GM23338 (cell line): ENCODE data around the gene KANK4. TPM values are rescaled to one million over a fixed set of nuclear protein-coding genes. Genes with fewer than 3 reads are reported as not detected.

Source experiments
- ATAC-seq: fragments of 200-7000 bp; cut with Tn5 transposase; 3 replicates; pipeline ENCODE4 v1.9.1; 2020
- DNase-seq: peaks from one replicate; pipeline ENCODE4 v3.0.0-alpha.2; 2015; ENCODE audit warnings: low spot score
- H2AFZ ChIP-seq: fragments of 200-600 bp; sonication (generic); 2 replicates; pipeline ENCODE4 v1.8.0; 2016; ENCODE audit warnings: antibody characterized with exemption, mild to moderate bottlenecking, moderate library complexity
- H3F3A ChIP-seq: fragments of 200-600 bp; sonication (generic); replicated peaks from 2 replicates; pipeline ENCODE4 v1.8.0; 2017; ENCODE audit warnings: antibody characterized with exemption, mixed run types, low read depth
- H3K27ac ChIP-seq: fragments of 200-600 bp; sonication (generic); 2 replicates; pipeline ENCODE4 v1.6.1; 2016; ENCODE audit warnings: low read depth
- H3K27me3 ChIP-seq: fragments of 200-600 bp; sonication (generic); 2 replicates; pipeline ENCODE4 v1.8.0; 2016; ENCODE audit warnings: mild to moderate bottlenecking, mixed run types, moderate library complexity; ENCODE audit not compliant: insufficient read depth
- H3K36me3 ChIP-seq: fragments of 200-600 bp; sonication (generic); 2 replicates; pipeline ENCODE4 v1.8.0; 2016; ENCODE audit warnings: mild to moderate bottlenecking; ENCODE audit not compliant: insufficient read depth
- H3K4me1 ChIP-seq: fragments of 200-600 bp; sonication (generic); 2 replicates; pipeline ENCODE4 v1.8.0; 2016; ENCODE audit warnings: mild to moderate bottlenecking, moderate library complexity; ENCODE audit not compliant: insufficient read depth
- H3K4me2 ChIP-seq: fragments of 200-600 bp; sonication (generic); 2 replicates; pipeline ENCODE4 v1.7.1; 2017; ENCODE audit warnings: mixed run types
- H3K4me3 ChIP-seq: fragments of 200-600 bp; sonication (generic); 2 replicates; pipeline ENCODE4 v1.6.1; 2016; ENCODE audit warnings: mixed run types
- H3K79me2 ChIP-seq: fragments of 200-600 bp; sonication (generic); replicated peaks from 2 replicates; pipeline ENCODE4 v1.8.0; 2017; ENCODE audit warnings: mild to moderate bottlenecking; ENCODE audit not compliant: insufficient read depth
- H3K9me2 ChIP-seq: fragments of 200-600 bp; sonication (generic); 2 replicates; pipeline ENCODE4 v1.8.0; 2017; ENCODE audit not compliant: insufficient read depth
- H4K20me1 ChIP-seq: fragments of 200-600 bp; sonication (generic); replicated peaks from 2 replicates; pipeline ENCODE4 v1.8.0; 2017; ENCODE audit warnings: mild to moderate bottlenecking; ENCODE audit not compliant: insufficient read depth
- H3K27ac Mint-ChIP-seq: 2 replicates; pipeline ENCODE4 v1.8.0; 2020; ENCODE audit warnings: inconsistent platforms, mild to moderate bottlenecking, moderate library complexity, mixed read lengths
- H3K27me3 Mint-ChIP-seq: 3 replicates; pipeline ENCODE4 v1.8.0; 2022; ENCODE audit warnings: low read depth, mild to moderate bottlenecking, moderate library complexity, mixed read lengths, inconsistent platforms; ENCODE audit not compliant: insufficient read depth, poor library complexity
- H3K36me3 Mint-ChIP-seq: 3 replicates; pipeline ENCODE4 v1.8.0; 2021; ENCODE audit warnings: low read depth, mild to moderate bottlenecking, inconsistent platforms, moderate library complexity, mixed read lengths
- H3K4me1 Mint-ChIP-seq: 3 replicates; pipeline ENCODE4 v1.8.0; 2020; ENCODE audit warnings: mild to moderate bottlenecking, inconsistent platforms, mixed read lengths
- H3K4me3 Mint-ChIP-seq: 3 replicates; pipeline ENCODE4 v1.8.0; 2021; ENCODE audit warnings: moderate library complexity, mild to moderate bottlenecking, inconsistent platforms, mixed read lengths
- H3K9me3 Mint-ChIP-seq: 3 replicates; pipeline ENCODE4 v1.8.0; 2020; ENCODE audit warnings: moderate library complexity, mild to moderate bottlenecking, inconsistent platforms, mixed read lengths
- EZH2 ChIP-seq: fragments of 200-600 bp; sonication (generic); IDR thresholded peaks from one replicate; pipeline ENCODE4 v1.8.0; 2017; ENCODE audit warnings: antibody characterized with exemption, mild to moderate bottlenecking, low read depth; ENCODE audit not compliant: unreplicated experiment
- EZH2phosphoT487 ChIP-seq: fragments of 200-600 bp; sonication (generic); IDR thresholded peaks from one replicate; pipeline ENCODE4 v1.8.1; 2018; ENCODE audit warnings: antibody characterized with exemption; ENCODE audit not compliant: unreplicated experiment
- JUNB ChIP-seq: IDR thresholded peaks from one replicate; pipeline ENCODE4 v1.6.1; 2016; ENCODE audit warnings: antibody characterized with exemption; ENCODE audit not compliant: unreplicated experiment
- NANOG ChIP-seq: IDR thresholded peaks from 2 replicates; pipeline ENCODE4 v1.6.1; 2016; ENCODE audit warnings: antibody characterized with exemption, borderline replicate concordance
- POLR2AphosphoS5 ChIP-seq: IDR thresholded peaks from 2 replicates; pipeline ENCODE4 v1.6.1; 2016; ENCODE audit warnings: antibody characterized with exemption, low read depth
- STAT1 ChIP-seq: IDR thresholded peaks from one replicate; pipeline ENCODE4 v1.6.1; 2016; ENCODE audit warnings: antibody characterized with exemption; ENCODE audit not compliant: unreplicated experiment
- polyA plus RNA-seq: library from polyadenylated mRNA; unstranded; fragments of >200 nt; fragmentation: Nextera tagmentation; extraction: Ambion mirVana; gene quantifications from 2 replicates; pipeline ENCODE4 v1.2.1, GENCODE V29; 2016
- total RNA-seq: library from RNA; depleted of rRNA; stranded (reverse); fragments of >200 nt; shearing (Covaris generic); gene quantifications from 2 replicates; pipeline ENCODE4 v1.2.3, GENCODE V29; 2014
- TF ChIP-seq, protein P1 (sequence below): fragments of 250-450 bp; sonication (Bioruptor Pico); IDR thresholded peaks from 2 replicates; pipeline ENCODE4 v1.5.0; 2020; ENCODE audit warnings: mild to moderate bottlenecking, moderate library complexity
- TF ChIP-seq, protein P2 (sequence below), 2 experiments: fragments of 200-600 bp in 1 of 2; sonication (generic) in 1 of 2; conservative IDR thresholded peaks; 2 replicates each; pipeline versions ENCODE4 v1.5.1 to v1.6.1; 2016 to 2017; ENCODE audit warnings: antibody characterized with exemption in 2 of 2, low read depth in 2 of 2, mild to moderate bottlenecking in 2 of 2, moderate library complexity in 1 of 2

Gene KANK4
- total and polyA plus RNA-seq, 2 experiments from 2014 or later = 0.31 to 0.42 TPM

DNA sequence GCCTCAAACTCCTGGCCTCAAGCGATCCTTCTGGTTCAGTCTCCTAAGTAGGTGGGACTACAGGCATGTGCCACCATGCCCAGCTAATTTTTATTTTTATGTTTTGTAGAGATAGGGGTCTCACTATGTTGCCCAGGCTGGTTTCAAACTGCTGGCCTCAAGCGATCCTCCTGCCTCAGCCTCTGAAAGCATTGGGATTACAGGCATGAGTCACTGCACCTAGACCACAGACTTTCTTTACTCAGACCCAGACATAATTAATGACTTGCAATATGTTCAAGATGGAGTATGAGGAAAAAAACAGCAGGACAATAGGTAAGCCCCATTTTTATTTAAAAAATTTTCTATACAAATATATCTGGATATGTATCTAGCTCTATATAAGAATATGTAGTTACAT is 13.2 kb downstream of the KANK4 start (continued):
- TF ChIP-seq, protein P1, sequence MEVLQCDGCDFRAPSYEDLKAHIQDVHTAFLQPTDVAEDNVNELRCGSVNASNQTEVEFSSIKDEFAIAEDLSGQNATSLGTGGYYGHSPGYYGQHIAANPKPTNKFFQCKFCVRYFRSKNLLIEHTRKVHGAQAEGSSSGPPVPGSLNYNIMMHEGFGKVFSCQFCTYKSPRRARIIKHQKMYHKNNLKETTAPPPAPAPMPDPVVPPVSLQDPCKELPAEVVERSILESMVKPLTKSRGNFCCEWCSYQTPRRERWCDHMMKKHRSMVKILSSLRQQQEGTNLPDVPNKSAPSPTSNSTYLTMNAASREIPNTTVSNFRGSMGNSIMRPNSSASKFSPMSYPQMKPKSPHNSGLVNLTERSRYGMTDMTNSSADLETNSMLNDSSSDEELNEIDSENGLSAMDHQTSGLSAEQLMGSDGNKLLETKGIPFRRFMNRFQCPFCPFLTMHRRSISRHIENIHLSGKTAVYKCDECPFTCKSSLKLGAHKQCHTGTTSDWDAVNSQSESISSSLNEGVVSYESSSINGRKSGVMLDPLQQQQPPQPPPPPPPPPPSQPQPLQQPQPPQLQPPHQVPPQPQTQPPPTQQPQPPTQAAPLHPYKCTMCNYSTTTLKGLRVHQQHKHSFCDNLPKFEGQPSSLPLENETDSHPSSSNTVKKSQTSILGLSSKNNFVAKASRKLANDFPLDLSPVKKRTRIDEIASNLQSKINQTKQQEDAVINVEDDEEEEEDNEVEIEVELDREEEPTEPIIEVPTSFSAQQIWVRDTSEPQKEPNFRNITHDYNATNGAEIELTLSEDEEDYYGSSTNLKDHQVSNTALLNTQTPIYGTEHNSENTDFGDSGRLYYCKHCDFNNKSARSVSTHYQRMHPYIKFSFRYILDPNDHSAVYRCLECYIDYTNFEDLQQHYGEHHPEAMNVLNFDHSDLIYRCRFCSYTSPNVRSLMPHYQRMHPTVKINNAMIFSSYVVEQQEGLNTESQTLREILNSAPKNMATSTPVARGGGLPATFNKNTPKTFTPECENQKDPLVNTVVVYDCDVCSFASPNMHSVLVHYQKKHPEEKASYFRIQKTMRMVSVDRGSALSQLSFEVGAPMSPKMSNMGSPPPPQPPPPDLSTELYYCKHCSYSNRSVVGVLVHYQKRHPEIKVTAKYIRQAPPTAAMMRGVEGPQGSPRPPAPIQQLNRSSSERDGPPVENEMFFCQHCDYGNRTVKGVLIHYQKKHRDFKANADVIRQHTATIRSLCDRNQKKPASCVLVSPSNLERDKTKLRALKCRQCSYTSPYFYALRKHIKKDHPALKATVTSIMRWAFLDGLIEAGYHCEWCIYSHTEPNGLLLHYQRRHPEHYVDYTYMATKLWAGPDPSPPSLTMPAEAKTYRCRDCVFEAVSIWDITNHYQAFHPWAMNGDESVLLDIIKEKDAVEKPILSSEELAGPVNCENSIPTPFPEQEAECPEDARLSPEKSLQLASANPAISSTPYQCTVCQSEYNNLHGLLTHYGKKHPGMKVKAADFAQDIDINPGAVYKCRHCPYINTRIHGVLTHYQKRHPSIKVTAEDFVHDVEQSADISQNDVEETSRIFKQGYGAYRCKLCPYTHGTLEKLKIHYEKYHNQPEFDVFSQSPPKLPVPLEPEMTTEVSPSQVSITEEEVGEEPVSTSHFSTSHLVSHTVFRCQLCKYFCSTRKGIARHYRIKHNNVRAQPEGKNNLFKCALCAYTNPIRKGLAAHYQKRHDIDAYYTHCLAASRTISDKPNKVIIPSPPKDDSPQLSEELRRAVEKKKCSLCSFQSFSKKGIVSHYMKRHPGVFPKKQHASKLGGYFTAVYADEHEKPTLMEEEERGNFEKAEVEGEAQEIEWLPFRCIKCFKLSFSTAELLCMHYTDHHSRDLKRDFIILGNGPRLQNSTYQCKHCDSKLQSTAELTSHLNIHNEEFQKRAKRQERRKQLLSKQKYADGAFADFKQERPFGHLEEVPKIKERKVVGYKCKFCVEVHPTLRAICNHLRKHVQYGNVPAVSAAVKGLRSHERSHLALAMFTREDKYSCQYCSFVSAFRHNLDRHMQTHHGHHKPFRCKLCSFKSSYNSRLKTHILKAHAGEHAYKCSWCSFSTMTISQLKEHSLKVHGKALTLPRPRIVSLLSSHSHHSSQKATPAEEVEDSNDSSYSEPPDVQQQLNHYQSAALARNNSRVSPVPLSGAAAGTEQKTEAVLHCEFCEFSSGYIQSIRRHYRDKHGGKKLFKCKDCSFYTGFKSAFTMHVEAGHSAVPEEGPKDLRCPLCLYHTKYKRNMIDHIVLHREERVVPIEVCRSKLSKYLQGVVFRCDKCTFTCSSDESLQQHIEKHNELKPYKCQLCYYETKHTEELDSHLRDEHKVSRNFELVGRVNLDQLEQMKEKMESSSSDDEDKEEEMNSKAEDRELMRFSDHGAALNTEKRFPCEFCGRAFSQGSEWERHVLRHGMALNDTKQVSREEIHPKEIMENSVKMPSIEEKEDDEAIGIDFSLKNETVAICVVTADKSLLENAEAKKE (CRISPR knock-in tag) = no peak
- TF ChIP-seq NANOG = no peak
- TF ChIP-seq EZH2phosphoT487 = no peak
- TF ChIP-seq, protein P2, sequence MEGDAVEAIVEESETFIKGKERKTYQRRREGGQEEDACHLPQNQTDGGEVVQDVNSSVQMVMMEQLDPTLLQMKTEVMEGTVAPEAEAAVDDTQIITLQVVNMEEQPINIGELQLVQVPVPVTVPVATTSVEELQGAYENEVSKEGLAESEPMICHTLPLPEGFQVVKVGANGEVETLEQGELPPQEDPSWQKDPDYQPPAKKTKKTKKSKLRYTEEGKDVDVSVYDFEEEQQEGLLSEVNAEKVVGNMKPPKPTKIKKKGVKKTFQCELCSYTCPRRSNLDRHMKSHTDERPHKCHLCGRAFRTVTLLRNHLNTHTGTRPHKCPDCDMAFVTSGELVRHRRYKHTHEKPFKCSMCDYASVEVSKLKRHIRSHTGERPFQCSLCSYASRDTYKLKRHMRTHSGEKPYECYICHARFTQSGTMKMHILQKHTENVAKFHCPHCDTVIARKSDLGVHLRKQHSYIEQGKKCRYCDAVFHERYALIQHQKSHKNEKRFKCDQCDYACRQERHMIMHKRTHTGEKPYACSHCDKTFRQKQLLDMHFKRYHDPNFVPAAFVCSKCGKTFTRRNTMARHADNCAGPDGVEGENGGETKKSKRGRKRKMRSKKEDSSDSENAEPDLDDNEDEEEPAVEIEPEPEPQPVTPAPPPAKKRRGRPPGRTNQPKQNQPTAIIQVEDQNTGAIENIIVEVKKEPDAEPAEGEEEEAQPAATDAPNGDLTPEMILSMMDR (conservative IDR thresholded peaks at IDR 0.05; ENCODE audit: low read depth in 2 of 2) = no peak
- TF ChIP-seq STAT1 = no peak
- no peak for TF ChIP-seq POLR2AphosphoS5

DNA sequence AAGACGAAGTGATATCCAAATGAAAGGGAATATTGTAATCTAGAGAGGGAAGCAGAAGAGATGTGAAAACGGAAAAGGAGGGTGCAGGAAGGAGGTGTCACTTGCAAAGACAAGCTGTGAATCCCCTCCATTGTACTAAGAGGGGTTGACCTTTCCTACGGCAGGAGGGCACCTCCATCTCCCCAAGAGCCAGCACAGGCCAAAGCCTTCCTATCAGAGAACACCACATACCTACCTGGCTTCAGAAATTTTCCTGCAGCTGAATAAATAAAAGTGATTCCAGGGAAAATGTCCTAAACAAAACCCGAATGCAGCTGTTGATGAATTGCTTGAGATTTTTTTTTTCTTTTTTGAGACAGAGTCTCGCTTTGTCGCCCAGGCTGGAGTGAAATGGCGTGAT is 14.3 kb downstream of the KANK4 start:
- no peaks in the 10 kb centered on the region for H4K20me1 ChIP-seq
- H3K4me2 ChIP-seq = no peak overlapping the region
- H3K9me2 ChIP-seq = no peaks in the 10 kb centered on the region; the same call in 1 of the 2 replicates
- no peaks in the 10 kb centered on the region for H3K9me3 Mint-ChIP-seq
- H3K4me3 Mint-ChIP-seq = no peak overlapping the region
- peaks cover 5% of the 10 kb centered on the region; the same call in 1 of the 2 replicates for H3K27me3 ChIP-seq
- H3F3A ChIP-seq = no peaks in the 10 kb centered on the region
- H3K27ac Mint-ChIP-seq = no peak overlapping the region
- H3K79me2 ChIP-seq = no peaks in the 10 kb centered on the region
- H3K4me1 Mint-ChIP-seq = no peaks in the 10 kb centered on the region; the same call in 1 of the 3 replicates
- no peaks in the 10 kb centered on the region for H3K27me3 Mint-ChIP-seq
- no peaks in the 10 kb centered on the region for H3K36me3 Mint-ChIP-seq
- no peaks in the 10 kb centered on the region for H3K36me3 ChIP-seq
- DNase-seq = no peak
- H3K27ac ChIP-seq = no peak overlapping the region
- H3K4me1 ChIP-seq = no peaks in the 10 kb centered on the region
- no peak for ATAC-seq
- no peak overlapping the region for H3K4me3 ChIP-seq
- no peak overlapping the region; the same call in 1 of the 2 replicates for H2AFZ ChIP-seq
- TF ChIP-seq, protein P2 (conservative IDR thresholded peaks at IDR 0.05; ENCODE audit: low read depth in 2 of 2) = no peak
- TF ChIP-seq POLR2AphosphoS5 (no peak), EZH2 (no peak), JUNB (no peak), STAT1 (no peak)
